Activated T-helper 2 cell treated with anti-CD3 and anti-CD28 coated beads, Interferon-gamma antibody, Interleukin-2, Interleukin-4, amounts not matched to agents 10 μg/mL and 5 μg/mL and 100 μg/mL, durations not matched to agents 14 hours and 24 hours and 36 hours (primary cell): ENCODE results near the gene AMT. TPM values are rescaled to one million over a fixed set of nuclear protein-coding genes. Genes with fewer than 3 reads are reported as not detected.

Source experiments
- DNase-seq: peaks from one replicate; pipeline ENCODE4 v3.0.0; 2021; ENCODE audit warnings: low spot score
- H3K27ac Mint-ChIP-seq: one replicate; pipeline ENCODE4 v1.8.0; 2021; ENCODE audit warnings: mixed read lengths
- H3K27me3 Mint-ChIP-seq: one replicate; pipeline ENCODE4 v1.8.0; 2021; ENCODE audit warnings: low read depth, mixed read lengths
- H3K36me3 Mint-ChIP-seq: one replicate; pipeline ENCODE4 v1.8.0; 2021; ENCODE audit warnings: low read depth, mixed read lengths
- H3K4me1 Mint-ChIP-seq: one replicate; pipeline ENCODE4 v1.8.0; 2021; ENCODE audit warnings: low read depth, mixed read lengths
- H3K4me3 Mint-ChIP-seq: one replicate; pipeline ENCODE4 v1.8.0; 2021; ENCODE audit warnings: low read depth, mild to moderate bottlenecking, moderate library complexity, mixed read lengths
- H3K9me3 Mint-ChIP-seq: one replicate; pipeline ENCODE4 v1.8.0; 2021; ENCODE audit warnings: mixed read lengths
- intact Hi-C: fragments of 100-400 bp; cut with micrococcal nuclease; formaldehyde crosslinking; loops from one replicate; pipeline ENCODE4 v1.15.1; 2023
- total RNA-seq: library from RNA; stranded (reverse); gene quantifications from 2 replicates; pipeline ENCODE4 v1.2.3, GENCODE V29; 2022

The AMT gene
- total RNA-seq, 1 donor from 2014 or later, result 5.0 TPM

DNA sequence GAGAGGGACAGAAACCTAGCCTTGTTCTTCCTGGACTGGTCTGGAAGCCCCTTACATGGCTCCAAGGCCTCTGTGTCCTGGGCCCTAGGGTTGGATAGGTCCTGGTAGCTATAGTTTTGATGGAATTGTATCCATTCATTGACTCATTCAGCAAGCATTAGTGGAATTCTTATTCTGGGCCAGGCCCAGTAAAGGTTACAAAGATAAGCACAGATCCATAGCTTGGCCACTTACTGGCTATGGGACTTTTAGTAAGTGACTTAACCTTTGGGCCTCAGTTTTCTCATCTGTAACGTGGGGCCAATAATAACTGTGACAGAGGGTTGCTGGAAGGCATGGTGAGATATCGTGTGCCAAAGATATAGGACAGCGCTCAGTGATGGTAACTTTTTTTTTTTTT lies 34.2 kb upstream of the AMT start:
- H3K27me3 Mint-ChIP-seq, result no peaks in the 10 kb centered on the region
- intact Hi-C loops, result no loop called here
- no peak for DNase-seq
- H3K27ac Mint-ChIP-seq, result no peak overlapping the region
- no peak overlapping the region for H3K4me3 Mint-ChIP-seq
- no peaks in the 10 kb centered on the region for H3K9me3 Mint-ChIP-seq
- no peaks in the 10 kb centered on the region for H3K4me1 Mint-ChIP-seq
- H3K36me3 Mint-ChIP-seq, result no peaks in the 10 kb centered on the region

GRCh38 chr3:49454898-49455681 lies 32.8 kb upstream of the AMT start:
- Mint-ChIP-seq H3K9me3 (no peaks in the 10 kb centered on the region), H3K4me1 (no peaks in the 10 kb centered on the region)
- intact Hi-C loops, result no loop called here

DNA sequence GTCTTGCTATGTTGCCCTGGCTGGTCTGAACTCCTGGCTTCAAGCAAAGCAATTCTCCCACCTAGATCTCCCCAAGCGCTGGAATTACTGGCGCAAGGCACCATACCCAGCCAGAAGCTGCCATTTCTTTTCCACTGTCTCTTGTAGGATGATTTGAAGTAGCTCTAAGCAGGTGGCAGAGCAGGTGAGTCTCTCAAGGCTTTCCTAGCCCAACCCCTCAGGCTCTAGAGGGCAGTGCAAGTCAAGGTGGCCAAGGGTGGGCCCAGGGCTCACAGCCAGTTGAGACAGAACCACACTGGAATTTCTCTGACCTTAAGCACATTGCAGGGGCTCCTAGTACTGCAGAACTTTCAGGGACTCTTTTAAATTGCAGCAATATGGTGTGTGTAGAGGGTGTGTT lies 32.2 kb upstream of the AMT start:
- Mint-ChIP-seq H3K27ac (no peak overlapping the region), H3K36me3 (no peaks in the 10 kb centered on the region), H3K4me1 (no peaks in the 10 kb centered on the region), H3K9me3 (no peaks in the 10 kb centered on the region), H3K27me3 (no peaks in the 10 kb centered on the region), H3K4me3 (no peak overlapping the region)
- DNase-seq, result no peak
- intact Hi-C loops, result no loop called here

More at GRCh38 chr3:49454898-49455681, 32.8 kb upstream of the AMT start:
- H3K27ac Mint-ChIP-seq, result no peak overlapping the region
- H3K27me3 Mint-ChIP-seq, result no peaks in the 10 kb centered on the region
- no peaks in the 10 kb centered on the region for H3K36me3 Mint-ChIP-seq
- H3K4me3 Mint-ChIP-seq, result no peak overlapping the region
- DNase-seq, result no peak

DNA sequence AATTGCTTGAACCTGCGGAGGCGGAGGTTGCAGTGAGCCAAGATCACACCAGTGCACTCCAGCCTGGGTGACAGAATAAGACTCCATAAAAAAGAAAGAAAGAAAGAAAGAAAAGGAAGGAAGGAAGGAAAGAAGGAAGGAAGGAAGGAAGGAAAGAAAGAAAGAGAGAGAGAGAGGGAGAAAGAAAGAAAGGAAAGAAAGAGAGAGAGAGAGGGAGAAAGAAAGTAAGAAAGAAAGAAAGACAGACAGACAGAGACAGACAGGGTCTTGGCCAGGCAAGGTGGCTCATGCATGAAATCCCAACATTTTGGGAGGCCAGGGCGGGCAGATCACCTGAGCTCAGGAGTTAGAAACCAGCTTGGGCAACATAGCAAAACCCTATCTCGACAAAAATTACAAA lies 31.3 kb upstream of the AMT start:
- peaks cover 3% of the 10 kb centered on the region for H3K4me1 Mint-ChIP-seq
- no peaks in the 10 kb centered on the region for H3K9me3 Mint-ChIP-seq
- H3K36me3 Mint-ChIP-seq, result no peaks in the 10 kb centered on the region
- intact Hi-C loops, result no loop called here
- DNase-seq, result no peak
- no peaks in the 10 kb centered on the region for H3K27me3 Mint-ChIP-seq
- no peak overlapping the region for H3K4me3 Mint-ChIP-seq
- no peak overlapping the region for H3K27ac Mint-ChIP-seq

DNA sequence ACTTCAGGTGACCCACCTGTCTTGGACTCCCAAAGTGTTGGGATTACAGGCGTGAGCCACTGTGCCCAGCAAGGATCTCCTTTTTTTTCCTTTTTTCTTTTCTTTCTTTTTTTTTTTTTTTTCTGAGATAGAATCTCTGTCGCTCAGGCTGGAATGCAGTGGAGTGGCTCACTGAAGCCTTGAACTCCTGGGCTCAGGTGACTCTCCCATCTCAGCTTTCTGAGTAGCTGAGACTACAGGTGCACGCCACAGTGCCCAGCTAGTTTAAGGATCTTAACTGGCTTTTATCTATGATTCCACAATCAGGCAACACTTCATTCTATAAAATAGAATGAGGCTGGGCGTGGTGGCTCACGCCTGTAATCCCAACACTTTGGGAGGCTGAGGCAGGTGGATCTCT lies 23.1 kb upstream of the AMT start:
- Mint-ChIP-seq H3K4me3 (no peak overlapping the region), H3K27ac (no peak overlapping the region), H3K27me3 (no peaks in the 10 kb centered on the region), H3K36me3 (no peaks in the 10 kb centered on the region), H3K9me3 (no peaks in the 10 kb centered on the region), H3K4me1 (peaks cover 9% of the 10 kb centered on the region)
- intact Hi-C loops, result loop anchor here (2.0 kb wide), 1 partner anchor 17 kb away; the partner anchor contains the start of gene NICN1
- no peak for DNase-seq

- no peak overlapping the region for H3K27ac Mint-ChIP-seq
- DNase-seq, result no peak
- intact Hi-C loops, result no loop called here
- H3K4me3 Mint-ChIP-seq, result no peak overlapping the region
- peaks cover under 1% of the 10 kb centered on the region for H3K4me1 Mint-ChIP-seq
- H3K36me3 Mint-ChIP-seq, result no peaks in the 10 kb centered on the region
- H3K9me3 Mint-ChIP-seq, result no peaks in the 10 kb centered on the region
- H3K27me3 Mint-ChIP-seq, result no peaks in the 10 kb centered on the region
These were observed 12.5 kb upstream of the AMT start for GRCh38 chr3:49434731-49435130.

GRCh38 chr3:49428752-49429080 lies 6.4 kb upstream of the AMT start:
- H3K27me3 Mint-ChIP-seq, result no peaks in the 10 kb centered on the region
- peaks cover 14% of the 10 kb centered on the region for H3K4me1 Mint-ChIP-seq
- peaks cover 12% of the 10 kb centered on the region for H3K36me3 Mint-ChIP-seq
- H3K27ac Mint-ChIP-seq, result peak overlapping the region; percentile 93
- intact Hi-C loops, result loop anchor here (1.0 to 5.0 kb wide), 4 partner anchors 12 to 86 kb away; partner anchors contain the start of genes TCTA and USP4
- peak overlapping the region; percentile 94 for H3K4me3 Mint-ChIP-seq
- no peaks in the 10 kb centered on the region for H3K9me3 Mint-ChIP-seq
- no peak for DNase-seq

- no peak for DNase-seq
- Mint-ChIP-seq H3K9me3 (no peaks in the 10 kb centered on the region), H3K27ac (peak overlapping the region; percentile 93), H3K27me3 (no peaks in the 10 kb centered on the region), H3K4me1 (peaks cover 14% of the 10 kb centered on the region), H3K4me3 (peak overlapping the region; percentile 94), H3K36me3 (peaks cover 20% of the 10 kb centered on the region)
- intact Hi-C loops, result loop anchor here (5.0 kb wide), 1 partner anchor 85 kb away; the partner anchor contains the start of gene USP4
These were observed 5.3 kb upstream of the AMT start for GRCh38 chr3:49427586-49427985.

GRCh38 chr3:49424816-49425215 lies 2.5 kb upstream of the AMT start:
- intact Hi-C loops, result loop anchor here (5.0 kb wide), 1 partner anchor 83 kb away; the partner anchor contains the start of gene USP4
- Mint-ChIP-seq H3K9me3 (no peaks in the 10 kb centered on the region), H3K4me3 (no peak overlapping the region), H3K27ac (no peak overlapping the region), H3K36me3 (peaks cover 28% of the 10 kb centered on the region), H3K27me3 (no peaks in the 10 kb centered on the region), H3K4me1 (peaks cover 19% of the 10 kb centered on the region)
- no peak for DNase-seq

DNA sequence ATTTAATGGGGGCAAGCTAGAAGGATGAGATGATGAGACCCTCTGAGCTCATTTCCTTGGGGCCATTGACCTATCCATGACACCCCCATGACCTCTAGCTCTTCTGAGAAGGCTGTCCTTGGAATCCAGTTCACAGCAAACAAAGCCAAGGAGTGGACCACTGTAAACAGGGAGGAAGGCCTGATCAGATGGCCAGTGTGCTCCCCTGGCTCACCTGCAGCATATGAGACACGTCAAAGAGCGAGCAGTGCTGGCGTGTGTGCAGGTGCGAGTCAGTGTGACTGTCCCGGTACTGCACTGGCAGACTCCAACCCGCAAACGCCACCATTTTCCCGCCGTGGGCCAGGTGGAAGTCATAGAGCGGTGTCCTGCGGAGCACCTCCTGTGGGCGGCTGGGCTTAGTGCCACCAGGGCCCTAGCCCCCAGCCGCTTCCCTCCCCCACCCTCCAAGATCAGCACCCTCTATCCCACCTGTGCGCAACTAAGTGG lies 339 bp downstream of the AMT start:
- no peak for DNase-seq
- H3K27me3 Mint-ChIP-seq, result no peaks in the 10 kb centered on the region
- H3K4me3 Mint-ChIP-seq, result no peak overlapping the region
- no peaks in the 10 kb centered on the region for H3K9me3 Mint-ChIP-seq
- intact Hi-C loops, result no loop called here
- H3K27ac Mint-ChIP-seq, result no peak overlapping the region
- peaks cover 21% of the 10 kb centered on the region for H3K4me1 Mint-ChIP-seq
- peaks cover 43% of the 10 kb centered on the region for H3K36me3 Mint-ChIP-seq

DNA sequence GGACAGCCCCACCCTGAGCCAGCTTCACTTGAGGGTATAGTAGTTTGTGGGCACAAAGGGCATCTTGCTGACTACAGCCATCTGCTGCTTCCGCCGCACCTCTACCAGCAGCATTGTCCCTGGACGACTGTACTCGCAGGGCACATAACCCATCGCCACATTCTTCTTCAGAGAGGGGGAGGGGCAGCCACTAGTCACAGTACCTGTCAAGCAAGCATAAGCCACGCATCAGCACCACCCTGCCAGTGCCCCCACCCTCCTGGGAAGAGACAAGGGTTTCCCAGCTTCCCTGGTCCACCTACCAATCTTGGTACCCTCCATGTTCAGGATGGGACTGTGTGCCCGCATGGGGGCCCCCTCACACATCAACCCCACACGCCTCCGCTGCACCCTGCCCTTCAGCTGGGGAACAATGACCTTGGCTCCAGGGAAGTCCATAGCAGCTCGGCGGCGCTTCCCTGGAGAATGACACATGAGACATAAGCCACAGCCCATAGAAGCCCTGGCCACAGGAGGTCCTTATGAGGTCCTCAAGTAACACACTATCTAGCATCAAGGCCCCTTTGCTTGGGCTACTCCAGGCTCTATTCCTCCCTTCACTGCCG lies 4.7 kb downstream of the AMT start:
- intact Hi-C loops, result loop anchor here (10.0 kb wide), 1 partner anchor 393 kb away; the partner anchor contains the start of genes IMPDH2 and NDUFAF3
- Mint-ChIP-seq H3K4me1 (peaks cover 44% of the 10 kb centered on the region), H3K9me3 (no peaks in the 10 kb centered on the region), H3K27ac (peak overlapping the region; percentile 14), H3K36me3 (peaks cover 56% of the 10 kb centered on the region), H3K4me3 (no peak overlapping the region), H3K27me3 (no peaks in the 10 kb centered on the region)
- DNase-seq, result no peak

- Mint-ChIP-seq H3K4me1 (peaks cover 44% of the 10 kb centered on the region), H3K36me3 (peaks cover 56% of the 10 kb centered on the region), H3K4me3 (no peak overlapping the region), H3K9me3 (no peaks in the 10 kb centered on the region), H3K27me3 (no peaks in the 10 kb centered on the region), H3K27ac (peak overlapping the region; percentile 96)
- DNase-seq, result no peak
- intact Hi-C loops, result loop anchor here (1.0 to 10.0 kb wide), 3 partner anchors 12 to 392 kb away; partner anchors contain the start of genes IMPDH2, NDUFAF3 and NICN1
These were observed 5.4 kb downstream of the AMT start for GRCh38 chr3:49416867-49417266.
